SJSA1 (cell line): ENCODE results near the gene CAPS. TPM values are rescaled to one million over a fixed set of nuclear protein-coding genes. Genes with fewer than 3 reads are reported as not detected.
"Not testable (repeated sequence)": the region's sequence is repeated elsewhere in the genome, so short reads cannot be mapped to it uniquely, and the experiment has no call there.

Experiments
- DNase-seq, 2 experiments: peaks; one replicate each; pipeline ENCODE4 v3.0.0-alpha.2; 2015 to 2020; ENCODE audit warnings: low spot score in 2 of 2, low read depth in 1 of 2
- H3K27ac ChIP-seq: fragments of 250-450 bp; sonication (Bioruptor Pico); 2 replicates; pipeline ENCODE4 v1.5.1; 2020; ENCODE audit warnings: mild to moderate bottlenecking, moderate library complexity
- H3K27me3 ChIP-seq: fragments of 250-450 bp; sonication (Bioruptor Pico); replicated peaks from 2 replicates; pipeline ENCODE4 v1.5.1; 2020; ENCODE audit warnings: mild to moderate bottlenecking, moderate library complexity
- H3K36me3 ChIP-seq: fragments of 250-450 bp; sonication (Bioruptor Pico); 2 replicates; pipeline ENCODE4 v1.5.1; 2020; ENCODE audit warnings: mild to moderate bottlenecking
- H3K4me1 ChIP-seq: fragments of 250-450 bp; sonication (Bioruptor Pico); replicated peaks from 2 replicates; pipeline ENCODE4 v1.6.1; 2021; ENCODE audit warnings: mild to moderate bottlenecking
- H3K4me3 ChIP-seq: fragments of 250-450 bp; sonication (Bioruptor Pico); 2 replicates; pipeline ENCODE4 v1.5.1; 2020; ENCODE audit warnings: mild to moderate bottlenecking
- H3K9me3 ChIP-seq: fragments of 250-450 bp; sonication (Bioruptor Pico); replicated peaks from 2 replicates; pipeline ENCODE4 v1.5.1; 2020; ENCODE audit warnings: mild to moderate bottlenecking
- total RNA-seq: library from RNA; depleted of rRNA; stranded (reverse); fragments of >200 nt; shearing (Covaris generic); gene quantifications from 2 replicates; pipeline ENCODE4 v1.2.3, GENCODE V29; 2014; rRNA removed

The CAPS gene
- total RNA-seq, result 0.78 and 1.4 TPM in 2 replicates

GRCh38 chr19:5913739-5914357, at the start of gene CAPS:
Gene CAPS (plus strand): TSS chr19:5914254. CDS start chr19:5914407, 153 bp downstream.
- Histone ChIP-seq H3K9me3 (no peaks in the 10 kb centered on the region), H3K27me3 (no peaks in the 10 kb centered on the region), H3K36me3 (peaks cover 46% of the 10 kb centered on the region), H3K27ac (no peak within 1 kb of the TSS), H3K4me3 (no peak within 1 kb of the TSS), H3K4me1 (peaks cover 10% of the 10 kb centered on the region)
- DNase-seq, result peak in 1 of 2 experiments; percentile 21

DNA sequence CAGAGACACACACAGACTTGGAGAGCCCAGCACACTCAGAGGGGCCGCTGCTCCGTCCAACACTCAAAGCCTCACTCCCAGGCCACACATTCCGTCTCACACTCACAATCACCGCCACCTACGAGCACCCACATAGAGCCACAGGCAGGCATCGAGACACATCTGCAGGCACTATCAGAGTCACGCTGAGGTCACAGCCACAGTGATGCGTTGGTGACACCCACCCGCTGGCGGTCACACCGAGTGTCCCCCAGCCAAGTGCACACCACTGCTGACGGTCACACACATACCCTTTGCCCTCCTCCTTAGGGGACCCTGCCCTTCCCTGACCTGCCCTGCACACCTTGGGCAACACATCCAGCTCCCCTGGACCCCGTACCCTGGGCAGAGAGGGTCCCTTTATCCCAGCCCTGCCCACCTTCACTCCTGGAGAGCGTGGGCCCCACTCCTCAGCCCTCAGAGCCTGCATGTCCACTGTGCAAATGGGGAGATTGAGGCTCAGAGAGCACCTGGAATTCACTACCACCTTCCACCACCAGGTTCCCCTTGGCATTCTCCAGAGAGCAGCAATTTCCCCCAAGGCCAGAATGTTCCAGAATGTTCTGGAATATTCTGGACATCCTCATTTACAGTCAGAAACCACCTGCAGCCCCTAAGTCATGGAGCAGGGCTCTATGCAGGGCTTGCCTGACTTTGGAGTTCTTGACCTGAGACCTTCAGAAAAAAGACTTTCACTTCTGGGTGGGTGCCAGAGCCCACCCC, 49.1 kb upstream of the CAPS start:
- DNase-seq, result no peak
- no peaks in the 10 kb centered on the region for H3K9me3 ChIP-seq
- no peaks in the 10 kb centered on the region for H3K27me3 ChIP-seq
- no peaks in the 10 kb centered on the region for H3K36me3 ChIP-seq
- H3K4me3 ChIP-seq, result no peak overlapping the region
- H3K4me1 ChIP-seq, result no peaks in the 10 kb centered on the region
- H3K27ac ChIP-seq, result no peak overlapping the region

DNA sequence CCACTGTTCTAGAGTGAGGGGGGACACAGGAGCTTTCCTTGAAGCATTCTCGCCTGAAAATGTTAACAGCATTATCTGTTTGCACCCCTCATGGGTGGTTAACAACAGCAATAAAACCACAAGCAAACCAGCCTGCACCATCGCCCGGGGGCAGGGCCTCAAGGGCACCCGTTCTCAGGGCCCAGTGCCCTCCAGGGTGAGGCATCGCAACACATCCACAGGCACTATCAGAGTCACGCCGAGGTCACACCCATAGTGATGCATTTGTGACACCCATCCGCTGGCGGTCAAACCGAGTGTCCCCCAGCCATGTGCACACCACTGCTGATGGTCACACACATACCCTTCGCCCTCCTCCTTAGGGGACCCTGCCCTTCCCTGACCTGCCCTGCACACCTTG, 48.3 kb upstream of the CAPS start:
- no peak overlapping the region for H3K27ac ChIP-seq
- no peak for DNase-seq

GRCh38 chr19:5867201-5868136, 46.6 kb upstream of the CAPS start:
- Histone ChIP-seq H3K4me3 (no peak overlapping the region), H3K4me1 (peaks cover 10% of the 10 kb centered on the region; the same call in 1 of the 2 replicates), H3K27me3 (no peaks in the 10 kb centered on the region), H3K9me3 (no peaks in the 10 kb centered on the region), H3K27ac (no peak overlapping the region), H3K36me3 (no peaks in the 10 kb centered on the region)
- DNase-seq, result no peak

More for the DNA sequence above, 48.3 kb upstream of the CAPS start:
- Histone ChIP-seq H3K4me1 (peaks cover 6% of the 10 kb centered on the region; the same call in 1 of the 2 replicates), H3K36me3 (no peaks in the 10 kb centered on the region), H3K9me3 (no peaks in the 10 kb centered on the region), H3K27me3 (no peaks in the 10 kb centered on the region), H3K4me3 (no peak overlapping the region)

DNA sequence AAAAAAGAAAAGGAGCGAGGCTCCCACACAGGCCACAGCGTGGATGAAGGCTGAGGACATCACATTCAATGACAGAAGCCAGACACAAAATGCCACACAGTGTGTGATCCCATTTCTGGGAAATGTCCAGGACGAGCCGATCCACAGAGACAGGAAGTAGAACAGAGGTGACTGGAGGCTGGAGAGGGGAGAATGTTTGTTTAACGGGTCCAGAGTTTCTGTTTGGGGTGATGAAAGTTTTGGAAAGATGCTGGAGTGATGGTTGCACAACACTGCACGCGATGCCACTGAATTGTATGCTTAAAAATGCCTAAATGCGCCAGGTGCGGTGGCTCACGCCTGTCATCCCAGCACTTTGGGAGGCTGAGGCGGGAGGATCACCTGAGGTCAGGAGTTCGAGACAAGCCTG, 43.1 kb upstream of the CAPS start:
- Histone ChIP-seq H3K27ac (no peak overlapping the region), H3K9me3 (peaks cover 4% of the 10 kb centered on the region), H3K36me3 (no peaks in the 10 kb centered on the region), H3K4me1 (peaks cover 29% of the 10 kb centered on the region), H3K27me3 (no peaks in the 10 kb centered on the region), H3K4me3 (no peak overlapping the region)
- DNase-seq, result peak in 1 of 2 experiments; percentile 40

GRCh38 chr19:5873617-5874199, 40.3 kb upstream of the CAPS start:
- H3K4me1 ChIP-seq, result peaks cover 39% of the 10 kb centered on the region
- no peak overlapping the region for H3K4me3 ChIP-seq
- no peaks in the 10 kb centered on the region for H3K36me3 ChIP-seq
- peak in 1 of 2 experiments; percentile 33 for DNase-seq
- no peak overlapping the region for H3K27ac ChIP-seq
- H3K27me3 ChIP-seq, result no peaks in the 10 kb centered on the region
- peaks cover 4% of the 10 kb centered on the region for H3K9me3 ChIP-seq

GRCh38 chr19:5874496-5874895, 39.6 kb upstream of the CAPS start:
- H3K36me3 ChIP-seq, H3K27me3 ChIP-seq, H3K9me3 ChIP-seq, H3K4me3 ChIP-seq, H3K27ac ChIP-seq: not testable (repeated sequence)
- peak; percentile 62 to 77 for DNase-seq
- peaks cover 47% of the 10 kb centered on the region for H3K4me1 ChIP-seq

- Histone ChIP-seq H3K4me3 (no peak overlapping the region), H3K4me1 (peaks cover 61% of the 10 kb centered on the region), H3K27me3 (no peaks in the 10 kb centered on the region), H3K9me3 (peaks cover 4% of the 10 kb centered on the region), H3K27ac (no peak overlapping the region), H3K36me3 (no peaks in the 10 kb centered on the region)
- DNase-seq, result peak in 1 of 2 experiments; percentile 39
Observed at GRCh38 chr19:5877427-5877826, 36.6 kb upstream of the CAPS start.

DNA sequence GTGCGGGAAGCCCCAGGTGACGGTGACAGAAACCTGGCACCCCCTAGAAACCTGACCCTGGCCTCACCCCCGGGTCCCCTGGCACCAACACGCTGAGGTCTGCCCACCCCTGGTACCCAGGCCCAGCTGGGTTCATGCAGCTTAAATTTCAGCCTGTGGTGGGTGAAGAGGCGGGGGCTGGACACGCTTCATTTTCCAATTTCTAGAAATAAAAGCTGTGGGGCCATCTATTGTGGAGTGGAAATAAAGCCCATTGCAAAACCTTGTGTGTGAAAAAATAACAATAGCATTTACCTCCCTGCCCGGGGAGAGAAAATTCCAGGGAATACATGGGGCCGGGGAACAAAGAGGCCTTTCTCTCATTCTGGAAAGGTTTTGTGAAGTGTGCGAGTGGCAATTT, 36.2 kb upstream of the CAPS start:
- Histone ChIP-seq H3K36me3 (no peaks in the 10 kb centered on the region), H3K4me1 (peaks cover 66% of the 10 kb centered on the region), H3K27ac (no peak overlapping the region), H3K4me3 (no peak overlapping the region), H3K9me3 (peaks cover 4% of the 10 kb centered on the region), H3K27me3 (no peaks in the 10 kb centered on the region)
- DNase-seq, result no peak

GRCh38 chr19:5880196-5880595, 33.9 kb upstream of the CAPS start:
- Histone ChIP-seq H3K4me3 (no peak overlapping the region), H3K4me1 (peaks cover 67% of the 10 kb centered on the region), H3K9me3 (no peaks in the 10 kb centered on the region), H3K27ac (no peak overlapping the region), H3K27me3 (no peaks in the 10 kb centered on the region), H3K36me3 (no peaks in the 10 kb centered on the region)
- DNase-seq, result peak in 1 of 2 experiments; percentile 35

DNA sequence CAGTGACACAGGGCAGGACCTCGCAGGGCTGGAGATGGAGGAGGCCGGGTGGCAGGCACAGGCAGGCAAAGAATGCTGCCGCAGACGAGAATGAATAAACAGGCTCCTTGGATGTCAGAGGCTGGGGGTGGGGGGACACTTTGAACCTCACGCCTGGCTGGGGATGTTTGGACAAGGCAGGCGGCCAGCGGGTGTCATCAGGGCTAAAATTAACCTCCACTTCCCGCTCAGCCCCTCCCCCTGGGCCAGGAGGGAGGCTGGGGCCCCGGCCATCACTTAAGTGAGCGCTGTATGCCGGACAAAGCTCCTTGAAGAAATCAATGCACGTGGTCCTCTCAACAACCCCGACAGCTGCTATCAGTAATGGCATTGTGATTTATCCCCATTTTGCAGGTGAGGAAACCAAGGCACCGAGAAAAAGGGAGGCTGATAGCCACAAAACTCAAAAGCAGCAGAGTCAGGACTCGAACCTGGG, 33.4 kb upstream of the CAPS start:
- no peak overlapping the region for H3K4me3 ChIP-seq
- H3K27ac ChIP-seq, result peak overlapping the region; percentile 37; the same call in 1 of the 2 replicates
- H3K36me3 ChIP-seq, result no peaks in the 10 kb centered on the region
- peaks cover 64% of the 10 kb centered on the region for H3K4me1 ChIP-seq
- H3K9me3 ChIP-seq, result no peaks in the 10 kb centered on the region
- DNase-seq, result peak; percentile 91 to 94
- H3K27me3 ChIP-seq, result no peaks in the 10 kb centered on the region

GRCh38 chr19:5881543-5882299, 32.3 kb upstream of the CAPS start:
- peaks cover 69% of the 10 kb centered on the region for H3K4me1 ChIP-seq
- H3K4me3 ChIP-seq, result no peak overlapping the region
- H3K27ac ChIP-seq, result no peak overlapping the region
- H3K9me3 ChIP-seq, result no peaks in the 10 kb centered on the region
- no peak for DNase-seq
- H3K36me3 ChIP-seq, result no peaks in the 10 kb centered on the region
- H3K27me3 ChIP-seq, result no peaks in the 10 kb centered on the region
